Gastroesophageal sphincter (tissue), 3 donors: ENCODE data around the gene ADGRB2.

Source experiments
- CTCF ChIP-seq, 4 experiments: fragments of 200-600 bp in 2 of 4; fragments of 450-650 bp in 2 of 4; sonication (generic) in 1 of 4; IDR thresholded peaks; one replicate each; pipeline ENCODE4 v1.5.1; 2017 to 2019; ENCODE audit warnings: antibody characterized with exemption in 4 of 4, mild to moderate bottlenecking in 2 of 4, moderate library complexity in 2 of 4
- POLR2A ChIP-seq, 2 donors: fragments of 450-650 bp; IDR thresholded peaks; one replicate each; pipeline ENCODE4 v1.6.1; 2017; ENCODE audit warnings: antibody characterized with exemption in 2 of 2, mild to moderate bottlenecking in 2 of 2, moderate library complexity in 1 of 2

GRCh38 chr1:31725134-31725533 lies 39.0 kb downstream of the ADGRB2 start:
- TF ChIP-seq CTCF (IDR thresholded peaks at IDR 0.05) (no peak), POLR2A (IDR thresholded peaks at IDR 0.05) (no peak)
